Stomach (tissue), 4 donors: Measurements from ENCODE around the gene VGLL4.

Experiments used
- POLR2A ChIP-seq, 4 donors: fragments of 450-650 bp; IDR thresholded peaks; one replicate each; pipeline ENCODE4 v1.6.1; 2016; ENCODE audit warnings: antibody characterized with exemption in 4 of 4, control low read depth in 2 of 4, mild to moderate bottlenecking in 1 of 4, moderate library complexity in 1 of 4
- POLR2AphosphoS5 ChIP-seq, 3 donors: sonication (generic); formaldehyde crosslinking; IDR thresholded peaks; one replicate each; pipeline ENCODE4 v1.6.1; 2016; ENCODE audit warnings: antibody characterized with exemption in 3 of 3
- TF ChIP-seq, protein P1 (sequence below), 7 experiments: fragments of 450-650 bp in 4 of 7; fragments of 200-600 bp in 3 of 7; sonication (generic) in 3 of 7; IDR thresholded peaks; one replicate each; pipeline ENCODE4 v1.5.1; 2016 to 2019; ENCODE audit warnings: antibody characterized with exemption in 7 of 7, control low read depth in 2 of 7, mild to moderate bottlenecking in 1 of 7

DNA sequence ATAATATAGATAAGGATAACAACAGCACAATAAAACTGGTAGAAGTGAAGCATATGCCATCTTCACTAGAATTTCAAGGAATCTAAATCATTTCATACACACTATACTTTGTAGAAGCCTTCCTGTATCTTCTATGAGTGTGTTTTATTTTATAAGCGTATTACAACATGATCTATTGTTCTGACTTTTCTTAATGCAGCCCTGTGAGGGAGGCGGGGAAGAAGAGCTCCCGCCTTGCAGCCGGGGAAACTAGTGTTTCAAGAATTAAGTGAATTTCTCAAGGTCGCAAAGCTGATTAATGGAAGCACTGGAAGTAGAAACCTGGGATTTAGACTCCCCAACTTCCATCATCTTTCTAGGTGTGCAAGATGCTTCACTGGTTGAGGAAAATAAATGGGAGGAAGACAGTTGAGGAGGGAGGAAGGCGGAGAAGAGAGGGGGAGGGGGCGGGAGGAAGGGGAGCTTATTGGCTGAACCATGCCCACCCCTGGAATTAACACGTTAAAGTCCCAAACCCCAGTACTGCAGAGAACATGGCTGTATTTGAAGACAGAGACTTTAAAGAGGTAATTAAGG lies 32.9 kb downstream of the VGLL4 start:
- TF ChIP-seq, protein P1, sequence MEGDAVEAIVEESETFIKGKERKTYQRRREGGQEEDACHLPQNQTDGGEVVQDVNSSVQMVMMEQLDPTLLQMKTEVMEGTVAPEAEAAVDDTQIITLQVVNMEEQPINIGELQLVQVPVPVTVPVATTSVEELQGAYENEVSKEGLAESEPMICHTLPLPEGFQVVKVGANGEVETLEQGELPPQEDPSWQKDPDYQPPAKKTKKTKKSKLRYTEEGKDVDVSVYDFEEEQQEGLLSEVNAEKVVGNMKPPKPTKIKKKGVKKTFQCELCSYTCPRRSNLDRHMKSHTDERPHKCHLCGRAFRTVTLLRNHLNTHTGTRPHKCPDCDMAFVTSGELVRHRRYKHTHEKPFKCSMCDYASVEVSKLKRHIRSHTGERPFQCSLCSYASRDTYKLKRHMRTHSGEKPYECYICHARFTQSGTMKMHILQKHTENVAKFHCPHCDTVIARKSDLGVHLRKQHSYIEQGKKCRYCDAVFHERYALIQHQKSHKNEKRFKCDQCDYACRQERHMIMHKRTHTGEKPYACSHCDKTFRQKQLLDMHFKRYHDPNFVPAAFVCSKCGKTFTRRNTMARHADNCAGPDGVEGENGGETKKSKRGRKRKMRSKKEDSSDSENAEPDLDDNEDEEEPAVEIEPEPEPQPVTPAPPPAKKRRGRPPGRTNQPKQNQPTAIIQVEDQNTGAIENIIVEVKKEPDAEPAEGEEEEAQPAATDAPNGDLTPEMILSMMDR (IDR thresholded peaks at IDR 0.05): no peak
- TF ChIP-seq POLR2AphosphoS5 (IDR thresholded peaks at IDR 0.05) (no peak), POLR2A (IDR thresholded peaks at IDR 0.05) (no peak)
